ENCODE results near the gene ARSA. TPM values are rescaled to one million over a fixed set of nuclear protein-coding genes. Genes with fewer than 3 reads are reported as not detected.

The ARSA gene
- total RNA-seq, 4 donors from 2014 or later = 19.9 to 56.1 (median 32.4) TPM

- no peak for TF ChIP-seq CTCF (IDR thresholded peaks at IDR 0.05; ENCODE audit: low read depth)
Observed at GRCh38 chr22:50576070-50576469, 51.9 kb downstream of the ARSA start.

- TF ChIP-seq CTCF (IDR thresholded peaks at IDR 0.05; ENCODE audit: low read depth) = no peak
Observed at GRCh38 chr22:50575426-50575941, 52.5 kb downstream of the ARSA start.

Small RNA genes lying within 50 kb of the gene (small RNA-seq; reads per million reads assigned to genes)
- 0.49 reads per million for gene RF00019

Other genes with a start within 250 kb of the ARSA start
- 10 to 100 TPM; 19.9 to 66.1 (median 26.7) TPM for gene SBF1, start 153.1 kb downstream of the ARSA start, total RNA-seq
- gene ADM2, start 146.6 kb downstream of the ARSA start, total RNA-seq = not detected
- gene MIOX, start 141.3 kb downstream of the ARSA start, total RNA-seq = not detected
- gene LMF2, start 120.5 kb downstream of the ARSA start, total RNA-seq = 10 to 100 TPM; 24.1 to 76.3 (median 37.0) TPM
- gene NCAPH2, start 119.9 kb downstream of the ARSA start, total RNA-seq = 10 to 100 TPM; 15.3 to 55.6 (median 27.8) TPM
- gene SCO2, start 102.6 kb downstream of the ARSA start, total RNA-seq = 10 to 100 TPM in 1 of 4 donors, 1 to 10 TPM in 3; 1.5 to 10.7 (median 8.3) TPM
- gene TYMP, start 98.1 kb downstream of the ARSA start, total RNA-seq = 100 to 1,000 TPM in 3 of 4 donors, 10 to 100 TPM in 1; 28.9 to 129 (median 108) TPM
- not detected for gene KLHDC7B, start 82.3 kb downstream of the ARSA start, total RNA-seq
- 1 to 10 TPM in 2 of 4 donors, not detected in 2; 2.2 to 3.3 TPM for gene SYCE3, start 65.2 kb downstream of the ARSA start, total RNA-seq
- gene CPT1B, start 49.7 kb downstream of the ARSA start, total RNA-seq = 10 to 100 TPM in 2 of 4 donors, 1 to 10 TPM in 2; 7.8 to 20.3 (median 10.8) TPM
- 10 to 100 TPM; 44.7 to 80.3 (median 51.3) TPM for gene CHKB, start 45.3 kb downstream of the ARSA start, total RNA-seq
- gene MAPK8IP2, start 27.4 kb downstream of the ARSA start, total RNA-seq = 1 to 10 TPM in 1 of 4 donors, under 1 TPM in 2, not detected in 1; 0.19 to 1.1 (median 0.51) TPM
- gene SHANK3, start 44.7 kb upstream of the ARSA start, total RNA-seq = 10 to 100 TPM in 3 of 4 donors, 1 to 10 TPM in 1; 5.1 to 87.2 (median 15.2) TPM
- 1 to 10 TPM in 2 of 4 donors, not detected in 2; 1.3 to 1.5 TPM for gene ACR, start 110.1 kb upstream of the ARSA start, total RNA-seq
- gene RABL2B, start 155.5 kb upstream of the ARSA start, total RNA-seq = 10 to 100 TPM in 3 of 4 donors, 1 to 10 TPM in 1; 8.8 to 19.4 (median 14.8) TPM

Measured in subcutaneous adipose tissue (tissue), 4 donors.